Measurements from ENCODE around the gene RPTOR. TPM values are rescaled to one million over a fixed set of nuclear protein-coding genes. Genes with fewer than 3 reads are reported as not detected.

RPTOR gene
- polyA plus RNA-seq, 1 donor (not counting 4 experiments of a cell fraction or from before 2014, with no cell fraction given) = 4.0 TPM

DNA sequence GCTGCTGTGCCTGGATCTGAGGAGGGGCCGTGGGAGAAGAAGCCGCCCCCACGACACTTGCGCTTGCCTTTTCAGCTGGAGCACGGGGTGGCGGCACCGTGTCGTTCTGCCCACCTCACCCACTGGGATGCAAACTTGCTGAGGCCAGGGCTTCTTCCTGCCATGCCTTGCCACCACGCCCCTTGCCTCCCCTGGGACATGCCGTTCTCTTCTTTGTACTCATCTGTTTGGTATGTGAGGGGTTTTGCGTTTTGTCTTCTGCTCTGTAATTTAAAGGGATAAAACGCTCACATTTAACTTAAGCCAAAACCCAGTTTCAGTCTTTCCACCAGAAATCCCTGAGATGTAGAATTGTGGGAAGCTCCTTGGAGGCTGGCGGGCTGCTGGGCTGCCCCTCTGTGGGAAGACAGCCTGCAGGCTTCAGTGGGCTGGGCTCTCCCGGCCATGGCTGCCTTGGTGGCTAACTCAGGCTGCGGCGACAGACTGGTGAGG, 180.2 kb downstream of the RPTOR start:
- H3K79me2 ChIP-seq (ENCODE audit: control insufficient read depth, insufficient read depth, low read length) = peaks cover 45% of the 10 kb centered on the region
- H3K4me1 ChIP-seq (ENCODE audit: control insufficient read depth, extremely low read depth, insufficient read depth, low read length) = peaks cover 51% of the 10 kb centered on the region
- dilution Hi-C loops (cut with MboI; ENCODE audit: extremely low pct_ligation_motif_present, low sequenced_read_pairs) = no loop called here
- H3K4me3 ChIP-seq (ENCODE audit: control insufficient read depth in 2 of 3, extremely low read depth in 1 of 3, insufficient read depth in 2 of 3, low read depth in 1 of 3, low read length in 3 of 3) = peak overlapping the region in 2 of 3 experiments; percentile 2 to 4
- H3K4me2 ChIP-seq (ENCODE audit: control insufficient read depth, extremely low read depth, insufficient read depth, low read depth, low read length) = peak overlapping the region; percentile 61
- TF ChIP-seq, protein P1, sequence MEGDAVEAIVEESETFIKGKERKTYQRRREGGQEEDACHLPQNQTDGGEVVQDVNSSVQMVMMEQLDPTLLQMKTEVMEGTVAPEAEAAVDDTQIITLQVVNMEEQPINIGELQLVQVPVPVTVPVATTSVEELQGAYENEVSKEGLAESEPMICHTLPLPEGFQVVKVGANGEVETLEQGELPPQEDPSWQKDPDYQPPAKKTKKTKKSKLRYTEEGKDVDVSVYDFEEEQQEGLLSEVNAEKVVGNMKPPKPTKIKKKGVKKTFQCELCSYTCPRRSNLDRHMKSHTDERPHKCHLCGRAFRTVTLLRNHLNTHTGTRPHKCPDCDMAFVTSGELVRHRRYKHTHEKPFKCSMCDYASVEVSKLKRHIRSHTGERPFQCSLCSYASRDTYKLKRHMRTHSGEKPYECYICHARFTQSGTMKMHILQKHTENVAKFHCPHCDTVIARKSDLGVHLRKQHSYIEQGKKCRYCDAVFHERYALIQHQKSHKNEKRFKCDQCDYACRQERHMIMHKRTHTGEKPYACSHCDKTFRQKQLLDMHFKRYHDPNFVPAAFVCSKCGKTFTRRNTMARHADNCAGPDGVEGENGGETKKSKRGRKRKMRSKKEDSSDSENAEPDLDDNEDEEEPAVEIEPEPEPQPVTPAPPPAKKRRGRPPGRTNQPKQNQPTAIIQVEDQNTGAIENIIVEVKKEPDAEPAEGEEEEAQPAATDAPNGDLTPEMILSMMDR (optimal IDR thresholded peaks at IDR 0.05 in 1 of 3, IDR thresholded peaks at IDR 0.05 in 1 of 3, conservative IDR thresholded peaks at IDR 0.05 in 1 of 3; ENCODE audit: extremely low read depth in 1 of 3, insufficient read depth in 2 of 3, low read length in 3 of 3) = peak in 1 of 3 experiments; percentile 57
- no peak for TF ChIP-seq EZH2 (IDR thresholded peaks at IDR 0.05; ENCODE audit: low read length)
- FAIRE-seq = peak; percentile 63
- no peaks in the 10 kb centered on the region for H3K27me3 ChIP-seq (ENCODE audit: control insufficient read depth, extremely low read depth, insufficient read depth, low read length)
- DNase-seq (ENCODE audit: low read depth, low spot score) = peak; percentile 30
- no peak overlapping the region for H2AFZ ChIP-seq (ENCODE audit: control insufficient read depth, low read length)
- peak overlapping the region; percentile 61 for H3K9ac ChIP-seq (ENCODE audit: control insufficient read depth, extremely low read depth, insufficient read depth, low read length)
- no peaks in the 10 kb centered on the region for H4K20me1 ChIP-seq (ENCODE audit: control insufficient read depth, extremely low read depth, insufficient read depth, low read length)
- no peaks in the 10 kb centered on the region for H3K9me1 ChIP-seq (ENCODE audit: control insufficient read depth, extremely low read depth, insufficient read depth, low read length)
- H3K27ac ChIP-seq (ENCODE audit: control insufficient read depth, insufficient read depth, low read length) = peak overlapping the region; percentile 82
- peaks cover 2 to 10% of the 10 kb centered on the region in 2 experiments for H3K36me3 ChIP-seq (ENCODE audit: control insufficient read depth in 2 of 2, extremely low read depth in 1 of 2, insufficient read depth in 2 of 2, low read length in 2 of 2)
- no peaks in the 10 kb centered on the region for H3K9me3 ChIP-seq (ENCODE audit: control insufficient read depth, low read depth, low read length)

DNA sequence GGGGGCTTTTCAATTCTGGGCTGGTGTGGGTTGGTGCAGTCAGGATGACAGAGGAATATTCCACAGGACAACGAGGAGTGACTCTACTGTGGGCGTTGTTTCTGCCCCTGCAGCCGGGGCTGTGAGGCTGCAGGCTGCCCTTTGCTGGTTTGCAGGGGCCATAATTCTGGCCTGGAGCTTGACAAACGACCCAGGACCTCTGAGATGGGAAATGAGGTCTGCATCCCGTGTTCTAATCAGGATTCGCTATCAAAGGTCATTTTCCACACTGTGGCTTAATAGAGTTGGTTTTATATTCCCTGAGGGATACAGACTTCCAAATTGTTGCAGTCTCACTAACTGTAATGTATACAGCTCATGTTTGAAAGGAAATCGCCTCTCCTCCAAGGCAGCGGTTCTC, 180.9 kb downstream of the RPTOR start:
- dilution Hi-C loops (cut with MboI; ENCODE audit: extremely low pct_ligation_motif_present, low sequenced_read_pairs) = no loop called here
- Histone ChIP-seq H3K4me1 (ENCODE audit: control insufficient read depth, extremely low read depth, insufficient read depth, low read length) (peaks cover 49% of the 10 kb centered on the region), H3K79me2 (ENCODE audit: control insufficient read depth, insufficient read depth, low read length) (peaks cover 42% of the 10 kb centered on the region), H3K9me1 (ENCODE audit: control insufficient read depth, extremely low read depth, insufficient read depth, low read length) (no peaks in the 10 kb centered on the region), H4K20me1 (ENCODE audit: control insufficient read depth, extremely low read depth, insufficient read depth, low read length) (no peaks in the 10 kb centered on the region), H3K4me2 (ENCODE audit: control insufficient read depth, extremely low read depth, insufficient read depth, low read depth, low read length) (no peak overlapping the region), H3K4me3 (ENCODE audit: control insufficient read depth in 2 of 3, extremely low read depth in 1 of 3, insufficient read depth in 2 of 3, low read depth in 1 of 3, low read length in 3 of 3) (no peak overlapping the region), H3K27ac (ENCODE audit: control insufficient read depth, insufficient read depth, low read length) (peak overlapping the region; percentile 82), H2AFZ (ENCODE audit: control insufficient read depth, low read length) (no peak overlapping the region), H3K9ac (ENCODE audit: control insufficient read depth, extremely low read depth, insufficient read depth, low read length) (peak overlapping the region; percentile 61), H3K36me3 (ENCODE audit: control insufficient read depth in 2 of 2, extremely low read depth in 1 of 2, insufficient read depth in 2 of 2, low read length in 2 of 2) (peaks cover 2 to 10% of the 10 kb centered on the region in 2 experiments), H3K27me3 (ENCODE audit: control insufficient read depth, extremely low read depth, insufficient read depth, low read length) (no peaks in the 10 kb centered on the region), H3K9me3 (ENCODE audit: control insufficient read depth, low read depth, low read length) (no peaks in the 10 kb centered on the region)
- TF ChIP-seq EZH2 (IDR thresholded peaks at IDR 0.05; ENCODE audit: low read length) = no peak
- TF ChIP-seq, protein P1 (optimal IDR thresholded peaks at IDR 0.05 in 1 of 3, IDR thresholded peaks at IDR 0.05 in 1 of 3, conservative IDR thresholded peaks at IDR 0.05 in 1 of 3; ENCODE audit: extremely low read depth in 1 of 3, insufficient read depth in 2 of 3, low read length in 3 of 3) = no peak
- DNase-seq (ENCODE audit: low read depth, low spot score) (no peak), FAIRE-seq (peak; percentile 13)

All from keratinocyte (primary cell).